Lung (tissue), 12 donors: ENCODE data around the gene TMPRSS7. TPM values are rescaled to one million over a fixed set of nuclear protein-coding genes. Genes with fewer than 3 reads are reported as not detected.
A peak's percentile ranks its signal among the peaks of the same experiment; 100 is the strongest.

Experiments used
- ATAC-seq: fragments of 200-7000 bp; cut with Tn5 transposase; one replicate; pipeline ENCODE4 v1.9.1; 2020; ENCODE audit warnings: moderate number of reproducible peaks; ENCODE audit not compliant: insufficient read depth, low FRiP score
- DNase-seq, 3 donors: peaks; one replicate each; pipeline ENCODE4 v3.0.0-alpha.2; 2013 to 2017
- H3K27ac ChIP-seq, 2 donors: one replicate each; pipeline ENCODE4 v1.5.1; 2013; ENCODE audit warnings: mild to moderate bottlenecking in 2 of 2, moderate library complexity in 2 of 2, control low read depth in 1 of 2, inconsistent platforms in 1 of 2, low read depth in 1 of 2, low read length in 1 of 2
- H3K27me3 ChIP-seq, 3 donors: one replicate each; pipeline ENCODE4 v1.5.1; 2013; ENCODE audit warnings: low read length in 2 of 3; ENCODE audit not compliant: control insufficient read depth in 3 of 3, insufficient read depth in 3 of 3
- H3K36me3 ChIP-seq, 4 donors: one replicate each; pipeline ENCODE4 v1.5.1; 2013; ENCODE audit warnings: low read length in 4 of 4, mild to moderate bottlenecking in 1 of 4, moderate library complexity in 1 of 4; ENCODE audit not compliant: control insufficient read depth in 4 of 4, insufficient read depth in 4 of 4
- H3K4me1 ChIP-seq, 5 donors: one replicate each; pipeline ENCODE4 v1.5.1; 2013; ENCODE audit warnings: low read length in 5 of 5, mild to moderate bottlenecking in 2 of 5, moderate library complexity in 1 of 5; ENCODE audit not compliant: control insufficient read depth in 5 of 5, insufficient read depth in 5 of 5
- H3K4me3 ChIP-seq: one replicate; pipeline ENCODE4 v1.5.1; 2013; ENCODE audit warnings: mild to moderate bottlenecking, control low read depth, moderate library complexity
- H3K9ac ChIP-seq, 2 donors: one replicate each; pipeline ENCODE4 v1.5.1; 2013; ENCODE audit warnings: low read length in 2 of 2, control low read depth in 1 of 2; ENCODE audit not compliant: insufficient read depth in 1 of 2
- H3K9me3 ChIP-seq, 4 donors: one replicate each; pipeline ENCODE4 v1.5.1; 2013; ENCODE audit warnings: low read length in 3 of 4, mild to moderate bottlenecking in 1 of 4, moderate library complexity in 1 of 4; ENCODE audit not compliant: control insufficient read depth in 4 of 4, insufficient read depth in 3 of 4
- WGBS, 2 donors: extraction: QIAGEN DNeasy Blood & Tissue Kit; methylation state at CpG; one replicate each; pipeline ENCODE4 v1.1.7; 2013; 5-methylcytosine and 5-hydroxymethylcytosine counted together
- polyA plus RNA-seq, 2 donors: library from polyadenylated mRNA; stranded (reverse); fragments of 200-250 nt; gene quantifications; one replicate each; pipeline ENCODE4 v1.2.1, GENCODE V29; 2013
- total RNA-seq, 2 donors: library from RNA; depleted of rRNA in 1 of 2; stranded (reverse); fragments of >200 nt in 1 of 2; gene quantifications; one replicate each; pipeline ENCODE4 v1.2.1, GENCODE V29; 2014 to 2021
- TF ChIP-seq, protein P1 (sequence below): IDR thresholded peaks from 2 replicates; pipeline ENCODE4 v1.5.1; 2012; ENCODE audit warnings: mild to moderate bottlenecking; ENCODE audit errors: control extremely low read depth, extremely low read depth
- donor health status: control.
- donor health status: control.
- donor health status: Bipolar disorder and iron deficiency.
- donor health status: healthy.
- donor health status: DM: yes; HTN: yes; CAD: no.

TMPRSS7 gene
- total and polyA plus RNA-seq, 4 donors, result 0.09 to 0.31 (median 0.17) TPM

- H3K27ac ChIP-seq, result peak overlapping the region in 1 of 2 donors; percentile 17
- TF ChIP-seq, protein P1, sequence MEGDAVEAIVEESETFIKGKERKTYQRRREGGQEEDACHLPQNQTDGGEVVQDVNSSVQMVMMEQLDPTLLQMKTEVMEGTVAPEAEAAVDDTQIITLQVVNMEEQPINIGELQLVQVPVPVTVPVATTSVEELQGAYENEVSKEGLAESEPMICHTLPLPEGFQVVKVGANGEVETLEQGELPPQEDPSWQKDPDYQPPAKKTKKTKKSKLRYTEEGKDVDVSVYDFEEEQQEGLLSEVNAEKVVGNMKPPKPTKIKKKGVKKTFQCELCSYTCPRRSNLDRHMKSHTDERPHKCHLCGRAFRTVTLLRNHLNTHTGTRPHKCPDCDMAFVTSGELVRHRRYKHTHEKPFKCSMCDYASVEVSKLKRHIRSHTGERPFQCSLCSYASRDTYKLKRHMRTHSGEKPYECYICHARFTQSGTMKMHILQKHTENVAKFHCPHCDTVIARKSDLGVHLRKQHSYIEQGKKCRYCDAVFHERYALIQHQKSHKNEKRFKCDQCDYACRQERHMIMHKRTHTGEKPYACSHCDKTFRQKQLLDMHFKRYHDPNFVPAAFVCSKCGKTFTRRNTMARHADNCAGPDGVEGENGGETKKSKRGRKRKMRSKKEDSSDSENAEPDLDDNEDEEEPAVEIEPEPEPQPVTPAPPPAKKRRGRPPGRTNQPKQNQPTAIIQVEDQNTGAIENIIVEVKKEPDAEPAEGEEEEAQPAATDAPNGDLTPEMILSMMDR, result peak; percentile 71
- ATAC-seq (peak; percentile 89), DNase-seq (peak; percentile 83 to 94 (median 92))
- no peaks in the 10 kb centered on the region for H3K36me3 ChIP-seq
- WGBS, 2 donors, result 42 to 50% methylated on average over 19 of the region's 19 CpGs
- no peaks in the 10 kb centered on the region for H3K9me3 ChIP-seq
- H3K4me3 ChIP-seq, result no peak overlapping the region
- peaks cover 0 to 59% (median 12%) of the 10 kb centered on the region in 5 donors for H3K4me1 ChIP-seq
- no peaks in the 10 kb centered on the region for H3K27me3 ChIP-seq
- peak overlapping the region in 1 of 2 donors; percentile 57 for H3K9ac ChIP-seq
Measured at GRCh38 chr3:112013058-112013783, 21.3 kb upstream of the TMPRSS7 start.

DNA sequence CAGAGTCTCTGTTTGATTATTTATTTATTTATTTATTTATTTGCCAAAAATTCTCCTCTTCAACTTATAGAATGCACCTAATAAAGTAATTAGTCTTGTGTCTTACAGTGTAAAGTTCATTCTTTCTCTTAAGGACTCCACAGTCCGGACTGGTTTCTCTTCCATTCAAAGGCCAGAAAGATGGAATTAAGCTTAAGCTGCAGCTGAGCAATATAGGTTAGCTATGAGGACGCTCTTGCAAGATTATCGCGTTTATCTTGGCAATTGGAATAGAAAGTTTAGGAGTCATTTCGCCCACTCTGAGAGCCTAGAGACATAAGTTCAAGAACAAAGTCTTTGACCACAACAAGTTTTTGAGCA, 20.8 kb upstream of the TMPRSS7 start:
- H3K4me3 ChIP-seq, result no peak overlapping the region
- H3K4me1 ChIP-seq, result peaks cover 0 to 54% (median 8%) of the 10 kb centered on the region in 5 donors
- 65 to 76% methylated on average over 5 of the region's 5 CpGs for WGBS, 2 donors
- TF ChIP-seq, protein P1, result no peak
- no peak overlapping the region for H3K9ac ChIP-seq
- H3K27ac ChIP-seq, result no peak overlapping the region
- H3K27me3 ChIP-seq, result no peaks in the 10 kb centered on the region
- no peaks in the 10 kb centered on the region for H3K9me3 ChIP-seq
- no peak for DNase-seq
- no peaks in the 10 kb centered on the region for H3K36me3 ChIP-seq
- no peak for ATAC-seq

DNA sequence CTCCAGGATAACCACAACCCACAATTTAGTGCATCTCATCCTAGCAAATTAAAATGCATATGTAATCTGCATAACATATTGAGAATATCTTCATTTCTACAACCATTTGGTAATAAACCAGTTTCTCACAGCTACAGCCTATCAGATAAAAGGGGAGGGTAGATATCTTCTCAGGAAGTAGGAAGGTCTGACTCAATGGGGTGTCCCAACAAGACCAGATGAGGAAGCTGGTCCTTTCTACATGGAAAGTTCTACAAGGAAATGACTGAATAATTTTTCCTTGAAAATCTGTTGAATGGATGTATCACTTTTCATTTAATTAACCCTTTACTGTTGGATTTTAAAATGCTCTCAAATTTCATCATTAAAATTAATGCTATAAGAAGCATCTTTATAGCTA, 17.4 kb upstream of the TMPRSS7 start:
- no peaks in the 10 kb centered on the region for H3K9me3 ChIP-seq
- ATAC-seq, result no peak

More for the DNA sequence above, 17.4 kb upstream of the TMPRSS7 start:
- TF ChIP-seq, protein P1, result no peak
- no peak for DNase-seq
- peaks cover 0 to 32% (median 2%) of the 10 kb centered on the region in 5 donors for H3K4me1 ChIP-seq
- no peak overlapping the region for H3K4me3 ChIP-seq
- no peak overlapping the region for H3K9ac ChIP-seq
- no peaks in the 10 kb centered on the region for H3K27me3 ChIP-seq
- no peaks in the 10 kb centered on the region for H3K36me3 ChIP-seq
- no peak overlapping the region for H3K27ac ChIP-seq
